ENCODE results near the gene RASA2.
"Not testable (repeated sequence)": the region's sequence is repeated elsewhere in the genome, so short reads cannot be mapped to it uniquely, and the experiment has no call there.

DNA sequence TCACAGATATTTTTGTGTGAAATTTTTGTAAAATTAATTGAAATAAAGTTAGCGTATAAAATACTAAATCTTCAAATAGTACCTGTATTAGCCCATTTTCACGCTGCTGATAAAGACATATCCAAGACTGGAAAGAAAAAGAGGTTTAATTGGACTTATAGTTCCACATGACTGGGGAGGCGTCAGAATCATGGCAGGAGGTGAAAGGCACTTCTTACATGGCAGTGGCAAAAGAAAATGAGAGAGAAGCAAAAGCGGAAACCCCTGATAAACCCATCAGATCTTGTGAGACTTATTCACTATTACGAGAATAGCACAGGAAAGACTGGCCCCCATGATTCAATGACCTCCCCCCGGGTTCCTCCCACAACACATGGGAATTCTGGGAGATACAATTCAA, 49.2 kb downstream of the RASA2 start:
- TF ChIP-seq, protein P1, sequence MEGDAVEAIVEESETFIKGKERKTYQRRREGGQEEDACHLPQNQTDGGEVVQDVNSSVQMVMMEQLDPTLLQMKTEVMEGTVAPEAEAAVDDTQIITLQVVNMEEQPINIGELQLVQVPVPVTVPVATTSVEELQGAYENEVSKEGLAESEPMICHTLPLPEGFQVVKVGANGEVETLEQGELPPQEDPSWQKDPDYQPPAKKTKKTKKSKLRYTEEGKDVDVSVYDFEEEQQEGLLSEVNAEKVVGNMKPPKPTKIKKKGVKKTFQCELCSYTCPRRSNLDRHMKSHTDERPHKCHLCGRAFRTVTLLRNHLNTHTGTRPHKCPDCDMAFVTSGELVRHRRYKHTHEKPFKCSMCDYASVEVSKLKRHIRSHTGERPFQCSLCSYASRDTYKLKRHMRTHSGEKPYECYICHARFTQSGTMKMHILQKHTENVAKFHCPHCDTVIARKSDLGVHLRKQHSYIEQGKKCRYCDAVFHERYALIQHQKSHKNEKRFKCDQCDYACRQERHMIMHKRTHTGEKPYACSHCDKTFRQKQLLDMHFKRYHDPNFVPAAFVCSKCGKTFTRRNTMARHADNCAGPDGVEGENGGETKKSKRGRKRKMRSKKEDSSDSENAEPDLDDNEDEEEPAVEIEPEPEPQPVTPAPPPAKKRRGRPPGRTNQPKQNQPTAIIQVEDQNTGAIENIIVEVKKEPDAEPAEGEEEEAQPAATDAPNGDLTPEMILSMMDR (IDR thresholded peaks at IDR 0.05), result not testable (repeated sequence)
- not testable (repeated sequence) for TF ChIP-seq ZFX (IDR thresholded peaks at IDR 0.05; ENCODE audit: borderline replicate concordance)

All from 22Rv1 (cell line).